Measurements from ENCODE around the gene RAI1. TPM values are rescaled to one million over a fixed set of nuclear protein-coding genes. Genes with fewer than 3 reads are reported as not detected.

RAI1 gene
- total RNA-seq, 1 donor from 2014 or later = 39.1 TPM

DNA sequence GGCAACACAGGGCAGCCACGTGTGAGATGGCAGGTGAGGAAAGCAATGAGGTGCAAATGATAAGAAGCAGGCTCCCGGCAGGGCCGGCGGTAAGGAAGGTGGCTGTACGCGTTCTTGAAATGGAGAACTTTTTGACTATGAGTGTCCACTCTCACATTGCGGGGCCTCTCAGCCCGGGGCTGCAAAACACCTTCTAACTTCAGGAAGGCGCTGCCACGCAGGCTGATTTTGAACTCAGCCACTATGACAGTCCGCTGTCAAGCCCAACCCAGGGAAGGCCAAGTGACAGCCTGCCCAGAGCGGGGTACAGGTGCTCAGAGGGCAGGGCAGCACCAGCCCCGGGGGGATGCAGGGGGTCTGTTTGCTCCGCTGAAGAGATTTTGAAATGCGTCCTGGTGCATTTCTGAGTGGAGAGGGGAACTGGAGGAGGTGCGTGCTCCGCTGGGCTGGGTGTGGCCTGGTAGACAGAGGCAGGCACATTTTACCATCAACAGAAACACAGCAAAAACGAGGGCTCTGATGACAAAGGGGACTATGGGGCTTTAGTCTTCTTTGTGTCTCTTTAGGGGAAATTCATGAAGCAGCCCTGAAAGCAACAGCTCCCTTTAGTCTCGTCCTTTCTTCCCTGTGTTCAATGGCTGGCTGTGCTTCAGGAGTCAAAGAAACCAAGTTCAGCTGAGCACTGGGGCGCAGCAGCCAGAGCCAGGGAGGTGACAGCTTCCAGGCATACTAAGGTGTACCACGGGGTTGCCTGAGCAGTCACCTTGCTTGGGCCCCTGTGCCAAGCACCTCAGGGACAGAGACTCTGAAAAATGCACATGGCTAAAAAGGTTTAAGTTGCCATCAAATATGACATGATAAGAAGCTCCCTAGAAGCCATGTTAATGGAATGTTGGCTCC is 170.1 kb downstream of the RAI1 start:
- Histone ChIP-seq H3K9ac (ENCODE audit: low read length) (no peak overlapping the region), H3K4me3 (ENCODE audit: insufficient read depth, low read depth, low read length) (no peak overlapping the region), H3K27ac (ENCODE audit: low read depth, low read length) (no peak overlapping the region), H3K4me1 (ENCODE audit: insufficient read depth, low read length) (peaks cover 6% of the 10 kb centered on the region), H3K9me3 (ENCODE audit: insufficient read depth, low read depth, low read length) (no peaks in the 10 kb centered on the region), H3K27me3 (ENCODE audit: insufficient read depth, low read length) (no peaks in the 10 kb centered on the region), H3K36me3 (ENCODE audit: insufficient read depth, low read length) (no peaks in the 10 kb centered on the region), H3K4me2 (ENCODE audit: low read length) (no peak overlapping the region), H3K79me2 (ENCODE audit: insufficient read depth, low read length) (no peaks in the 10 kb centered on the region), H4K20me1 (ENCODE audit: insufficient read depth, low read length) (no peaks in the 10 kb centered on the region), H2AFZ (ENCODE audit: low read depth, low read length) (no peak overlapping the region)
- Mint-ChIP-seq H3K4me3 (ENCODE audit: unreplicated experiment) (no peak overlapping the region), H3K4me1 (ENCODE audit: low read depth, unreplicated experiment) (peaks cover 10% of the 10 kb centered on the region), H3K27me3 (ENCODE audit: low read depth, unreplicated experiment) (no peaks in the 10 kb centered on the region), H3K36me3 (ENCODE audit: low read depth, unreplicated experiment) (peaks cover 13% of the 10 kb centered on the region), H3K27ac (ENCODE audit: unreplicated experiment) (no peak overlapping the region), H3K9me3 (ENCODE audit: unreplicated experiment) (no peaks in the 10 kb centered on the region)
- DNase-seq (ENCODE audit: low read depth) = no peak
- FAIRE-seq = no peak
- no peak for TF ChIP-seq EZH2 (IDR thresholded peaks at IDR 0.05; ENCODE audit: insufficient read depth, low read length)
- TF ChIP-seq, protein P1, sequence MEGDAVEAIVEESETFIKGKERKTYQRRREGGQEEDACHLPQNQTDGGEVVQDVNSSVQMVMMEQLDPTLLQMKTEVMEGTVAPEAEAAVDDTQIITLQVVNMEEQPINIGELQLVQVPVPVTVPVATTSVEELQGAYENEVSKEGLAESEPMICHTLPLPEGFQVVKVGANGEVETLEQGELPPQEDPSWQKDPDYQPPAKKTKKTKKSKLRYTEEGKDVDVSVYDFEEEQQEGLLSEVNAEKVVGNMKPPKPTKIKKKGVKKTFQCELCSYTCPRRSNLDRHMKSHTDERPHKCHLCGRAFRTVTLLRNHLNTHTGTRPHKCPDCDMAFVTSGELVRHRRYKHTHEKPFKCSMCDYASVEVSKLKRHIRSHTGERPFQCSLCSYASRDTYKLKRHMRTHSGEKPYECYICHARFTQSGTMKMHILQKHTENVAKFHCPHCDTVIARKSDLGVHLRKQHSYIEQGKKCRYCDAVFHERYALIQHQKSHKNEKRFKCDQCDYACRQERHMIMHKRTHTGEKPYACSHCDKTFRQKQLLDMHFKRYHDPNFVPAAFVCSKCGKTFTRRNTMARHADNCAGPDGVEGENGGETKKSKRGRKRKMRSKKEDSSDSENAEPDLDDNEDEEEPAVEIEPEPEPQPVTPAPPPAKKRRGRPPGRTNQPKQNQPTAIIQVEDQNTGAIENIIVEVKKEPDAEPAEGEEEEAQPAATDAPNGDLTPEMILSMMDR (IDR thresholded peaks at IDR 0.05; ENCODE audit: insufficient read depth, low read depth, low read length) = no peak

DNA sequence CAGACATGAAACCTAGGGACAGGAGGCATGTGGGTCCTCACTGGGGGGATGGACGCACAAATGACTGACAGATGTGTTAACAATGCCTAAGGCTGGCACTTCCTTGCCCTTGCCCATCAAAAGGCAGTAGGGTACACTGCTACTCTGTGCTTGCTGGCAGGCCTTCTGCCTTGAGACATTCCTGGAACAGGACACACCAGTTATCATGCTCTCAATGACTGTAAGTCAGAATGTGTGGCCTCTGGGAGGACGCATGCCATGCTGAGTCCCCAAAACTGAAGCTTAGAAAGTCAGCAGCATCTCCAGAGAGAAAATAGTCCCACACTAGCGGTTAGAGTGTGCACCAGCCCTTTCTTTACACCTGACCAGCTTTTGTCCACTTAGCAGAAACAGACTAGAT is 171.7 kb downstream of the RAI1 start:
- H3K27me3 Mint-ChIP-seq (ENCODE audit: low read depth, unreplicated experiment) = no peaks in the 10 kb centered on the region
- H3K36me3 ChIP-seq (ENCODE audit: insufficient read depth, low read length) = no peaks in the 10 kb centered on the region
- no peak for FAIRE-seq

More for the DNA sequence above, 171.7 kb downstream of the RAI1 start:
- Mint-ChIP-seq H3K9me3 (ENCODE audit: unreplicated experiment) (no peaks in the 10 kb centered on the region), H3K4me3 (ENCODE audit: unreplicated experiment) (no peak overlapping the region), H3K4me1 (ENCODE audit: low read depth, unreplicated experiment) (peaks cover 10% of the 10 kb centered on the region), H3K27ac (ENCODE audit: unreplicated experiment) (no peak overlapping the region), H3K36me3 (ENCODE audit: low read depth, unreplicated experiment) (peaks cover 19% of the 10 kb centered on the region)
- H3K9me3 ChIP-seq (ENCODE audit: insufficient read depth, low read depth, low read length) = no peaks in the 10 kb centered on the region
- H3K4me3 ChIP-seq (ENCODE audit: insufficient read depth, low read depth, low read length) = no peak overlapping the region
- H3K4me1 ChIP-seq (ENCODE audit: insufficient read depth, low read length) = peaks cover 6% of the 10 kb centered on the region
- H3K4me2 ChIP-seq (ENCODE audit: low read length) = no peak overlapping the region
- no peaks in the 10 kb centered on the region for H3K79me2 ChIP-seq (ENCODE audit: insufficient read depth, low read length)
- DNase-seq (ENCODE audit: low read depth) = no peak
- no peaks in the 10 kb centered on the region for H4K20me1 ChIP-seq (ENCODE audit: insufficient read depth, low read length)
- H3K9ac ChIP-seq (ENCODE audit: low read length) = no peak overlapping the region
- H3K27ac ChIP-seq (ENCODE audit: low read depth, low read length) = no peak overlapping the region
- no peaks in the 10 kb centered on the region for H3K27me3 ChIP-seq (ENCODE audit: insufficient read depth, low read length)
- TF ChIP-seq EZH2 (IDR thresholded peaks at IDR 0.05; ENCODE audit: insufficient read depth, low read length) = no peak
- TF ChIP-seq, protein P1 (IDR thresholded peaks at IDR 0.05; ENCODE audit: insufficient read depth, low read depth, low read length) = no peak
- H2AFZ ChIP-seq (ENCODE audit: low read depth, low read length) = no peak overlapping the region
